Activated CD4-positive, alpha-beta T cell treated with anti-CD3 and anti-CD28 coated beads for 1 hour (primary cell): Measurements from ENCODE around the gene DSN1.

Experiments used
- DNase-seq: peaks from one replicate; pipeline ENCODE4 v3.0.0-alpha.2; 2020

The DSN1 gene

GRCh38 chr20:36752582-36752981 lies 21.0 kb downstream of the DSN1 start:
- DNase-seq = no peak

DNA sequence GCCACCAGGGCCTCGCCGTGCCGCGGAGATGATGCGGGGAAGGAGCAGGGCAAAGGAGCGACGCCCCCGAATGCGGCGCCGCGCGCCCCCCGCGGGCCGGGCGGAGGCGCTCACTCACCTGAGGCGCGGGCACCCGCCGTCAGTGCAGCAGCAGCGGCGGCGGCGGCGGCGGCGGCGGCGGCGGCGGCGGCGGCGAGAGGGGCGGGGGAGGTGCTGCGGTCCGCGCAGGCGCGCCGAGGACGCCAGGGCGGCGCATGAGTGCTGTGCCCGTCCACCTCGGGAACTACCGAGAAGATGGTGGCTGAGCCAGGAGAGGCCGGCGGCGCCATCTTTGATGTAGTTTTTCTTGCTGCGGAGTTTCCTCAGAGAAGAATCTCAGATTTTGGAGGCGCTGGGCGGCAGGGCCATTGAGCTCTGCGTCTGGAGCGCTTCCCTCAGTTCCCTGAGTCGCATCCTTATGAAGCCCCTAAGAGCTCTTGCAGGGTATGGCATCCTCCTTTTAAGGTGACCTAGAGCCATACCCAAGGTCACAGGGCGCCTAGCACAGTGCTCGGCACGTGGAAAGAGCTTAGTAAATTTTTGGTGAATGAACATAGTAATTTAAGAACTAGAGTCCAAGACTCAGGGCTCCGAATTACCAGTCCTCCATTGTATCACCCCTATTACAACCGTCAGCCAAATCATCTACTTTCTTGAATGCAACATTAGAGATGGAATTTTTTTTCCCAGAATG lies 27.5 kb downstream of the DSN1 start, which contains the start of gene NDRG3:
Gene NDRG3 (minus strand): TSS at position 164 of the 733 bp plus-strand sequence. CDS start 24,355 bp downstream, outside the sequence.
- DNase-seq = peak; percentile 89

GRCh38 chr20:36745234-36745926 lies 28.2 kb downstream of the DSN1 start:
- no peak for DNase-seq

DNA sequence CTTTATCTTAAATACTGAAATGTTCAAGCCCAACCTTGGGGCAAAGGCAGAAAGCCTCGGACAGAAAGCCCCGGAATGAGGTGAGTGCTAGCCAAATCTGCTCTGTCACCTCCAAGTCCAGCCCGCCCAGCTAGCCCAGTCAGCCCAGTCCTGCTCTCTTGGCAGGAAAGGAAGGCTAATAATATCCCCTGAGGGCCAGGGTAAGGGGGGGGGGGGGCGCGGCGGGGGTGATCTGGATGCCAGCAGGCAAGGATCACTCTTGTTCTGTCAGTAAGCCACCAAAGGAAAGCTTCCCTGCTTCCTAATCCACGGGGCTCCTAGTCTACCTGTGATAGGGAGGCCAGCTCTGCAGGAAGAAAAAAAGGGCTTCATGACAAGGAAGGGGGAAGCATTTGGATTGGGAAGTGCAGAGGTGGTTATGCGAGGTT lies 28.8 kb downstream of the DSN1 start:
- no peak for DNase-seq

- DNase-seq = no peak
These were observed 29.3 kb downstream of the DSN1 start for GRCh38 chr20:36744243-36744642.

DNA sequence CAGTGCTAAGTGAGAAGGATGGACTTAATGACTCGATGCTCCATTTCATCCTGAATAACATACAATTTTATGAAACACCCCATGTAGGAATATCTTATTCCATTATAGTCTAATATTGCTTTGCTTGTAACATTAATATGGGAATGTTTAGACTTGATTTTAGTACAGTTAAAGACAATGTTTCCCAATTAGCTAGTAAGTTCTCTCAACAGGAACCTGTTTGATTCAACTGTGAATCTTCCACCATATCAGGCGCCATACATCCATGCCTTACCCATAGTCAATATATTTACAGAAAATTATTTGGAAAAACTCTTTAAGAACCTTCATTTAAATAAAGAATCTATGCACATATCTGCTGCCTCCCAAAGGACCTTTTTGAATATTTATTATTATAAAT lies 31.0 kb downstream of the DSN1 start:
- no peak for DNase-seq

GRCh38 chr20:36741072-36741471 lies 32.5 kb downstream of the DSN1 start:
- DNase-seq = no peak

DNA sequence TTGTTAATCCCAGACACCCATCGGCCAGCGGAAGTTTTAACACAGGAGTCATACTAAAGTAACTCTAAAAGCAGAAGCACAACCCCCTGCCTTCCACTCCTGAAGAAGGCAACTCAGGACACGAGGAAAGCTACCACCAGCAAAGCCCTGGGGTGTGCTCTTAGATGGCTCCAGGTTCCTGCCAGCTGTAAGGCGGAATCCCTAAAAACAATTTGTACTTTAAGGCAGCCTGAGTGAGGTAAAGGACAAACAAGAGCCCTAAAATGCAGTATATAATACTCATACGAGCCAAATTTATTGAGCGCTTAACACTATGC lies 36.4 kb downstream of the DSN1 start:
- DNase-seq = no peak

DNA sequence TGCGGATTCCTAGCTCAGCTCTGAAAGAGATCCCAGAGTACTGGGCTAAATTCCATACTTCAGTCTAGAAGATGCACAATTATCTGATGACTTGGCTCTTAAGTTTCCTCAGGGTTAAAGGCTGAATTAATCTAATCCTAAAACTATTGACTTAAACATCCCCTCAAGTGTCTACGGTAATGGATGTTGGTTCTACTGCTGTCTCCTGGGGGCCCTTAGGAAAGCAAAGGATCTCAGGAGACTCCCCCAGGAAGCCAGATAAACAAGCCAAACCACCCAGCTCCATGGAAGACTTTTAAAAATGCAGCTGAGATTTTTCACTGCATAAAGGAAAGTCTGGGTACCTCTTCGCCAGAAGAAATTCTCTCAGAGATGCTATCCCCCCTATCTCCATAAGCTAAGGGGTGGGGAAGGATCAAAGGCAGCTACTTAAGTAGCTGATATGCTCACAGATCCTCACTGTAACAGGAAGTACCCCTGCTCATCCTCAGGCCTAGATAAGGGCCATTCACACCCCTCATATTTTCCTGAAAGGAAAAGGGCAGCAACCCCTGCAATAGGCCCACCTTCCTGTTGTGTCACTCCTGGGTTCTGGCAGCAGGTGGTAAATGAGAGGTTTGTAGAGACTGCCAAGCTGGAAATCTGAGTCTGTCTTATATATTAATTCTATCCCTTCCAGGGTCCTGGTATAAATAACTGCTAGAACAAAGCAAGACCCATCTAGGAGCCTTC lies 36.9 kb downstream of the DSN1 start:
- DNase-seq = no peak

DNA sequence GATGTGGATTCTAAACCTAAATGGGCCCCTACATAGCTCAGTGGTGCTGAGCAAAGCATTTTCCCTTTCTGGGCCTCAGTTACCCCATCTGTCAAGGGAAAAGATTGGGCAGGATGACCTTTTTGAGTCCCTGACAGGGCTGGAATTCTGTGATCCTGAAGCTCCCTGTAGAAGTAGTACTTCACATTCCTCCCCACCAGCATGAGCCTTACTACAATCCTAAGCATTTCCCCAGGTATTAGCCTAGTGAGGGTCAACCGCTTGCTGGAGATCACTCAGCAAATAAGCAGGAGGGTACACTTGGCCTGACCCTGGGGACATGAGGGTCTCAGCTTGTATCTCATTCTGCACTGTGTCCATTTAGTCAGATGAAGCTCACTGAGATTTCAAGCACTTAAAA lies 41.1 kb downstream of the DSN1 start:
- no peak for DNase-seq

- no peak for DNase-seq
These were observed 44.6 kb downstream of the DSN1 start for GRCh38 chr20:36728986-36729385.

DNA sequence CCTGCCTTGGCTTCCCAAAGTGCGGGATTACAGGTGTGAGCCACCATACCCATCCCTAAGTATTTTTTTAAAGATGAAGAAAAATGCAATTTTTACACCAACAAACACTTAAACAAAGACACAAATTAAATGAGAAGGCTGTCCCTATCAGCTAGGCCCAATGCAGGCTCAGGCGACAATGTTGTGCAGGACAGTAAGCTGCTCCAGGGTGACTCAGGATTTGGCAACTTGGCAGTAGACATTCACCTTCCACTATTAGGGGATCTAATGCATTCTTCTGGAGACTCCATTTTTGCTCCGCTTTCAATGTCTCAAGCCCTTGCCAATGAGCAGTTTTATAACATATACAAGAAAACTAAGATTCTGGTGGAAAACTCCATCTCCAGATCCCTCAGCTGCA lies 47.4 kb downstream of the DSN1 start:
- no peak for DNase-seq

DNA sequence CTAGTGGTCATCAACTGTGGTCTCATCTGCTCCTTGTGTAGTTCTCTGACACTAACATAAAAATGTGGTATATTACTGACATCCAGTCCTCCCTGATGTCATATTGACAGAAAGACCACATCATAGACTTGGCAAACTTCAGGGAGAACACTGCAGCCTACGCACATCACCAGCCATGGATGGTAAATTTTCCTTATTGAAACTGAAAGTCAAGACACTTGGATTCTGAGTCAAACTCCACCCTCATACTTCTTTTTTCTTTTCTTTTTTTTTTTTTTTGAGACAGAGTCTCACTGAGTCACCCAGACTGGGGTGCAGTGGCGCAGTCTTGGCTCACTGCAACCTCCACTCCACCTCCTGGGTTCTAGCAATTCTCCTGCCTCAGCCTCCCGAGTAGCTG lies 53.1 kb downstream of the DSN1 start:
- no peak for DNase-seq

DNA sequence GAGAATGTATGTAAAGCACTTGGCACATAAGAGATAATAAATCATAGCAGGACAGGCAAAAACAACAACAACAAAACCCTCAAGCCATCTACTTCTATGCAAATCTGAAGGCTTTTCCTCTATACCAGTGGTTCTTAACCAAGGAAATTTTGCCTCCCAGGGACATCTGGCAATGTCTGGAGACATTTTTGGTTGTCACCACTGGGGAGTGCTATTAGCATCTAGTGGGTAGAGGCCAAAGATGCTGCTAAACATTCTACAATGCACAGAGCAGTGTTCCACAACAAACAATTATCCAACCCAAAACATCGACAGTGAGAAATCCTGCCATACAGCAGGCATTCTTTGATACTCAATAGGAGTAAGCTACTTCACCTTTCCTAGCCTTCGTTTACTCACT lies 55.9 kb downstream of the DSN1 start:
- DNase-seq = no peak

DNA sequence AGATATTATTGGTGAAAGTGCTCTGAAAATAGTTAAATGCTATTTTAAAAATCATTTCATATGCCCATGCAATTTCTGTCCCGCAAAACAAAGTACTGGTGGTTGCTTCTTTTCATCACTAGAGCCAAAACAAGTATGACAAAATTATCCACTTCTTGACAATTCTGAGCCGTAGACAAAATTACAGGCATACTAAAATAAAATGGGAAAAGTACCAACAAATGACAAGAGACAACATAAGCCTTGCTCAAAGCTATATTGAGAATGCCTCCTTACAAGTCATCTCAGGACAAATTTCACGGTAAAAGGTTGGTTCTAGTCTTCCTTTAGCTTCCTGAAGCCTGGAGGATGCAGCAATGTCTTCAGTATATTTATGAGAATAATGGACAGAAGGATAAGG lies 56.5 kb downstream of the DSN1 start:
- no peak for DNase-seq

GRCh38 chr20:36712775-36713174 lies 60.8 kb downstream of the DSN1 start:
- no peak for DNase-seq

DNA sequence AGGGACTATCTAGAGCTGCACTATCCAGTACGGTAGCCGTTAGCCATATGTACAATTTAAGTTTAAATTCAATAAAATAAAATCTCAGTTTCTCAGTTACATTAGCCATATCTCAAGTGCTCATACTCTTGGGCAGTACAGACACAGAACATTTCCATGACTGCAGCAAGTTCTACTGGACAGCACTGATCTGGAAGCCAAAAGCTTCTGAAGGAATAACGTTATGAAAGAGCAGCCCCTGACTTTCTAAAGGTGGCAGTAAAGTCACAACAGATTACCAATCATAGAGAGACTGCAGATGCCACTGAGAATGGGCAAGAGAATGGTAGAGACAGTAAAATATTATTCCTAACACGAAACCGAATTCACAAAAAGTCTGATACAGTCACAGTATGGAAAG lies 64.4 kb downstream of the DSN1 start:
- no peak for DNase-seq

DNA sequence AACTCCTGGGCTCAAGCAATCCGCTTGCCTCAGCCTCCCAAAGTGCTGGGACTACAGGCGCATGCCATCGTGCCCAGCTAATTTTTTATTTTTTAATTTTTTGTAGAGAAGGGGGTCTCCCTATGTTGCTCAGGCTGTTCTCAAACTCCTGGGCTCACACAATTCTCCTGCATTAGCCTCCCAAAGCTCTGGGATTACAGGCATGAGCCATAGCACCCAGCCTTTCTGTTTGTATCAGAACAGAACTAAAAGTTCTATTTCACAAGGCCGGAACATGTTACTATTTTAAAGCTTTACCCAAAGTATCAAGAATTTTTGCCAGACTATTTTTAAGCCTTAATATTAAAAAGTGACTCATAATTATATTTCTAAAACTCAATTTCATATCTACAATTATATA lies 70.0 kb downstream of the DSN1 start:
- DNase-seq = no peak
